ENCODE measurements around the gene LIX1L.

Gene LIX1L

DNA sequence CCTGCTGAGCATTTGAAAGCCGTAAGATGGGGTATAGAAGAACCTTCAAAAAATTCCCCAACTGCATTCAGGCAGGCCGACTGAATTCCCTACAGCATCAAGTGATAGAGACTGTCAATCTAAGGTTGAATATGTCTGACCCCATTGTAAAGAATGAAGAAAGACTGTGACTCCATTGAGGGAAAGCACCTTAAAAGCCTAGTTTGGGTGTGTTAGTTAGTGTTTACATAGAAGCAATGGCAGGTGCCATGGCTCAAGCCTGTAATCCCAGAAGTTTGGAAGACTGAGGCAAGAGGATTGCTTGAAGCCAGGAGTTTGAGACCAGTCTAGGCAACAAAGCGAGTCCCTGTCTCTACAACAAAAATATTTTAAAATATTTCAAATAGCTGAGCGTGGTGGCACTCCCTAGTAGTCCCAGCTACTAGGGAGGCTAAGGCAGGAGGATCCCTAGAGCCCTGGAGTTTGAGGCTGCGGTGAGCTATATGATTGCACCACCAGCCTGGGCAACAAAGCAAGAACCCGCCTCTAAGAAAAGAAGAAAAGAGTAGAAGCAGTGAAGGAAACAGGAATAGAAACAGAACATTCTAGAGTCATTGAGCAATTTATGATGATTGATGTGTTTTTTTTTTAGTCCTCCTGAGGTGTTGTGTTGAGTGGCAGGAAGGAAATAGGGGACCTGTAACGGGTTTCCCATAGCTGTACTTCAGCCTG lies 22.1 kb upstream of the LIX1L start:
- no peak overlapping the region for H3K27ac Mint-ChIP-seq
- H3K4me1 Mint-ChIP-seq: peaks cover 12% of the 10 kb centered on the region
- DNase-seq: peak; percentile 55
- CTCF ChIA-PET: interaction anchor here (1.1 to 7.2 kb wide), 13 partner anchors 13 to 134 kb away, joined by 4 to 154 read pairs (median 13); partner anchors contain the start of genes ANKRD34A, LIX1L, NUDT17 and POLR3GL
- no peaks in the 10 kb centered on the region for H3K9me3 Mint-ChIP-seq
- H3K4me3 Mint-ChIP-seq: no peak overlapping the region
- no peaks in the 10 kb centered on the region for H3K27me3 Mint-ChIP-seq
- H3K36me3 Mint-ChIP-seq: peaks cover 15% of the 10 kb centered on the region

DNA sequence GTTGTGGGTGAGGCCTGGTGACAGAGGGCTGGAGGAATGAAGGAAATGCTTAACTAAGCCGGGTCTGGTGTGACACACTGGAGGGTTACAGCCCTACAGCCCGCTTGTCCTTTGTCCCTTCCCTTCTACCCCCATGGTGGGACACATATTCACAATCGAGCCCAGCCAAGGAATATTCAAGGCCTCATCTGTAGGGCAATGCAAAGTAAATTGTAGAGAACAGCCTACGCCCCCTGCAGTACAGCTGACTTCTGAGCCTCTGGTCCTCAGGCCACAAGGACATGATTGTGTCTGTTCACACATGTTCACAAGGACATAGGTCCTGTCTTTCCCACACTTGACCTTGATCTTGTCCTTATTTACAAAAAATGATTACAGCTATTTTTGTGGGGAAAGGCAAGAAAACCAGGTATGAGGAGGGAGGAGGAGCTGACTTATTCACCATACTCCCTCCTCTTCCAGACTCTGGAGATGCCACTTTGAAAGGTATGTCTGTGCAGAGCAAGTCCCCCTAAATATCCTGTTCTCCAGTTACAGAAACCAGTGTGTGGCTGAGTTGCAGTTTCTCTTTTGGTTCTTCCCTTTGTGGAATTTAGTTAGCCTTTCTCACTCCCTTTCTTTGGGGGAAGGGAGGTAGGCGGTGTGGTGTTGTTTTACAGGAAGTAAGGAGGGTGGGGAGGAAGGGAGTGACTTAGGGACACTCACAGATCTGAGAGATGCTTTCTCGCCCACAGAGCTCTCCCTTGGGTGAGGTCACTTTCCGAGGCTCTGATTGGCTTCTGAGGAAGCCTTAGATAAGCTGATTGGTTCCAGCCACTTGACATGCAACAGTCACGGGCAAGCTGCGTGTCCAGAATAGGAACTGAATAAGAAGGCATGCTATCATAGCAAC lies 21.3 kb upstream of the LIX1L start:
- H3K27me3 Mint-ChIP-seq: no peaks in the 10 kb centered on the region
- DNase-seq: peak; percentile 91
- CTCF ChIA-PET: interaction anchor here (0.8 to 7.2 kb wide), 16 partner anchors 12 to 134 kb away, joined by 3 to 154 read pairs (median 8); partner anchors contain the start of genes ANKRD34A, ITGA10, LIX1L and NUDT17
- H3K4me3 Mint-ChIP-seq: no peak overlapping the region
- peaks cover 12% of the 10 kb centered on the region for H3K4me1 Mint-ChIP-seq
- peaks cover 16% of the 10 kb centered on the region for H3K36me3 Mint-ChIP-seq
- no peak overlapping the region for H3K27ac Mint-ChIP-seq
- no peaks in the 10 kb centered on the region for H3K9me3 Mint-ChIP-seq

DNA sequence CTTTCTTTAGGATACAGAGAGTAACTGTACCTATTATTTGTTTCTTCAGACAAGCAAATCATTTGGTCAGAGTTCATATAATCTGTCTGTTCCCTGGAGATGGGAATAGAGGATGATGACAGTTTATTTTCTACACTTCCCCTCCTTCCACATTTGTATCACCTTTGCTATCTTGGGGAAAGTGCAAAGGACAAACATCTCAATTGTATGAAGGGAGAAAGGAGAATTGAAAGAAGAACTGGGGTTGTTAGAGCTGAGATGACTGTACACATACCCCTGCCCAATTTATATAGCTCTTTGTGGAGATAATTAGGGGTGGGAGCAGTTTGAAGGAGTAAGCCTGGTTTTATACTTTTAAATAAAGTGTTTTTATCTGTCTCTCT lies 20.6 kb upstream of the LIX1L start:
- Mint-ChIP-seq H3K4me1 (peaks cover 13% of the 10 kb centered on the region), H3K9me3 (no peaks in the 10 kb centered on the region), H3K4me3 (no peak overlapping the region), H3K27me3 (no peaks in the 10 kb centered on the region), H3K36me3 (peaks cover 16% of the 10 kb centered on the region), H3K27ac (no peak overlapping the region)
- no peak for DNase-seq
- CTCF ChIA-PET: interaction anchor here (0.8 to 7.2 kb wide), 16 partner anchors 11 to 133 kb away, joined by 3 to 154 read pairs (median 8); partner anchors contain the start of genes ANKRD34A, ITGA10, LIX1L and NUDT17

DNA sequence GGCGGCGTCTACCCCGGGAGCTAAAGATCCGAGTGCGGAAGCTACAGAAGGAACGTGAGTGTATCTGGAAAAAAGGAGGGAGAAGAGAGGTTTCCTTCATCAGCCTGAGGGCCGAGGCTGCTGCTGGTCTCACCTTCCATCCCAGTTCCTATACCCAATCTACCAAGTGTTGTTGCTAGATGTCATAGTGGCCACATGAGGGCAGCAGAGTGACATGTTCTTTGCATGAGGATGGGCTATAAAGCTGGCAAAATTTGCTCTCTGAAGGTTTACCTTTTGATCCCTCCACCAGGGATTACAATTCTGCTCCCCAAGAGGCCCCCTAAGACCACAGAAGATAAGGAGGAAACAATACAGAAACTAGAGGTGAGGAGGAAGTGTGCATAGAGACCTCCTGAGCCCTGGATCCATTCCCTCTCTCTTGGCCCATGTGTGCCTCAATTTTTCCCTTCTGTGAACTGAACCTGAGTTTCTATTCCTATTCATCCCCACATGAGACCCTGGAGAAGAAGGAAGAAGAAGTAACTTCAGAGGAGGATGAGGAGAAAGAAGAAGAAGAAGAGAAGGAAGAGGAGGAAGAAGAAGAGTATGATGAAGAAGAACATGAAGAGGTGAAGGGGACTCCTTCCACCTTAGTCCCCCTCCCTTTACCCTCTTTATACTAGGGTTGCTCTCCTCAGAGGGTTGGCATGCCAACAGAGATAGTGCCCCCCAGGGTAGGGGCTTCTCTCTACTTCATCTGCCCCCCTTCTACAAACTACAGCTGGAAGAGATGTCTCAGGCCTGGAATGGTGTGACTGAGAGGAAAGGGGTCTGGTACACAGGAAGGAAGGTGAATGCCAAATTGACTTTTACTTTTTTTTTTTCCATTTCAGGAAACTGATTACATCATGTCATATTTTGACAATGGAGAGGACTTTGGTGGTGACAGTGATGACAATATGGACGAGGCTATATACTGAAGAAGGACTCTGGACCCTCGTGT lies 20.0 kb upstream of the LIX1L start:
- Mint-ChIP-seq H3K27ac (no peak overlapping the region), H3K4me1 (peaks cover 17% of the 10 kb centered on the region), H3K4me3 (no peak overlapping the region), H3K36me3 (peaks cover 18% of the 10 kb centered on the region), H3K27me3 (no peaks in the 10 kb centered on the region), H3K9me3 (no peaks in the 10 kb centered on the region)
- peak; percentile 86 for DNase-seq
- CTCF ChIA-PET: interaction anchor here (0.8 to 7.2 kb wide), 24 partner anchors 10 to 132 kb away, joined by 3 to 154 read pairs (median 4); partner anchors contain the start of genes ANKRD34A, HJV, ITGA10 and LIX1L

DNA sequence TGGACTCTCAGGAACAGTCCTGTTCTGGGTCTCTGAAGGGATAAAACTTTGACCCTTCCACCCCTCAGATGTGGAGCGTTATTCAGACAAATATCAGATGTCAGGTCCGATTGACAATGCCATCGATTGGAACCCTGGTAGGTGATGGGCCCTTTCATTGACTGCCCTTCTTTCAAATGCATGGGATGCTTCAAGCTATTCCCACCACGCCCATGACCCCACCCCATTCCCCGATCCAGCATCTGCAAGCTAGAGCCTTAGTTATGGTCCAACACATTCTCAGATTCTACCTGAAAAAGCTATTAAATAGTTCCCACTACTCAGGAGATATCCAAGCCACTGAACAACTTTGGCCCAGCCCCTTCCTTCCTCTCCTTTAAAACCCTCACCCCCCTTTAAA lies 19.2 kb upstream of the LIX1L start:
- no peaks in the 10 kb centered on the region for H3K9me3 Mint-ChIP-seq
- H3K27me3 Mint-ChIP-seq: no peaks in the 10 kb centered on the region
- CTCF ChIA-PET: interaction anchor here (0.8 to 7.2 kb wide), 17 partner anchors 12 to 131 kb away, joined by 3 to 154 read pairs (median 5); partner anchors contain the start of genes ANKRD34A, HJV, LIX1L and NUDT17
- DNase-seq: no peak
- peaks cover 17% of the 10 kb centered on the region for H3K4me1 Mint-ChIP-seq
- H3K36me3 Mint-ChIP-seq: peaks cover 16% of the 10 kb centered on the region
- no peak overlapping the region for H3K27ac Mint-ChIP-seq
- H3K4me3 Mint-ChIP-seq: no peak overlapping the region

DNA sequence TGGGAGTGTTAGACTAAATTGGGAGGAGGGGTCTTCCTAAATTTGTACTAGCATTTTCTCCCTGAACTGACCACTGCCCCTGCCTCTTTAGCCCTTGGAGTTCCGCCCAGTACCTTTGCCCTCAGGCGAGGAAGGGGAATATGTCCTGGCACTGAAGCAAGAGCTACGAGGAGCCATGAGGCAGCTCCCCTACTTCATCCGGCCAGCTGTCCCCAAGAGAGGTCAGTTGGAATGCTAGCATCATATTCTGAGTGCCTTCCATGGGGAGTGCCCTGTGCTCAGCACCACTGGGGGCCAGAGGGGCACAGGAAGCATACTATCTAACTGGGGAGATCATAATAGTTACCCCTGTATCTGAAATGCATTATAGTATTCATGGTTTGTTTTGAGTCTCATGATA lies 17.4 kb upstream of the LIX1L start:
- Mint-ChIP-seq H3K36me3 (peaks cover 19% of the 10 kb centered on the region), H3K27ac (peak overlapping the region; percentile 37), H3K9me3 (no peaks in the 10 kb centered on the region), H3K27me3 (no peaks in the 10 kb centered on the region), H3K4me3 (no peak overlapping the region), H3K4me1 (peaks cover 20% of the 10 kb centered on the region)
- DNase-seq: no peak
- CTCF ChIA-PET: interaction anchor here (1.0 kb wide), 1 partner anchor 13 kb away, joined by 3 read pairs; no protein-coding TSS in a partner anchor

DNA sequence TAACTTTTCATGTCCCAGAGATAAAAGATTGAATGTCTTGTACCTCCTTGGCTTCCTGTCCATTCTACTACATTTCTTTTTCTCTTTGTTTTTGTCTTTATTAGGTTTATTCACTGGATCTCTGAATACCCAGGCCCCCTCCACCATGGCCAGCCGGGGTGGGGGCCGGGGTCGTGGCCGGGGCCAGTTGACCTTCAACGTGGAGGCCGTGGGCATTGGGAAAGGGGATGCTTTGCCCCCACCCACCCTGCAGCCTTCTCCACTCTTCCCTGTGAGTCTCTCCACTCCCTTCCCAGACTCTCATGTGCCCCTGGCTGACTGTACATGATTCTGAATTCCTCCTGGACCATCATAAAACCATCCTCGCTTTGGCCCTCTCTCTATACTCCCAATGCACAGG lies 16.9 kb upstream of the LIX1L start:
- no peak for DNase-seq
- H3K27ac Mint-ChIP-seq: no peak overlapping the region
- H3K36me3 Mint-ChIP-seq: peaks cover 22% of the 10 kb centered on the region
- no peak overlapping the region for H3K4me3 Mint-ChIP-seq
- H3K27me3 Mint-ChIP-seq: no peaks in the 10 kb centered on the region
- H3K4me1 Mint-ChIP-seq: peaks cover 20% of the 10 kb centered on the region
- CTCF ChIA-PET: interaction anchor here (1.0 kb wide), 1 partner anchor 12 kb away, joined by 3 read pairs; no protein-coding TSS in a partner anchor
- no peaks in the 10 kb centered on the region for H3K9me3 Mint-ChIP-seq

DNA sequence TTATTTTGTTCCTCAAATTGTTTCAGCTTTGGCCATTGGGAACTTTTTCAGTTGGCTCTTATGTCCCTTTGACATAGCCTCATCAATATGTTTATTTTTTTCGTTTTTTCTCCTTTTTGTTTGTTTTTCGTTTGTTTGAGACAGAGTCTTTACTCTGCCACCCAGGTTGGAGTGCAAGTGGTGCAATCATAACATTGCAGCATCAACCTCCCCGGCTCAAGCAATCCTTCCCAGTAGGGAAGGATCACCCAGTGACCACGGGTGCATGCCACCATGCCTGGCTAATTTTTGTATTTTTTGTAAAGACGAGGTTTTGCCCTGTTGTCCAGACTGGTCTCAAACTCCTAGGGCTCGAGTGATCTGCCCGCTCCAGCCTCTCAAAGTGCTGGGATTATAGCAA lies 14.8 kb upstream of the LIX1L start:
- no peak overlapping the region for H3K27ac Mint-ChIP-seq
- no peak overlapping the region for H3K4me3 Mint-ChIP-seq
- peaks cover 3% of the 10 kb centered on the region for H3K9me3 Mint-ChIP-seq
- no peak for DNase-seq
- peaks cover 20% of the 10 kb centered on the region for H3K36me3 Mint-ChIP-seq
- CTCF ChIA-PET: interaction anchor here (1.2 to 1.5 kb wide), 3 partner anchors 36 to 80 kb away, joined by 3 to 4 read pairs (median 3); no protein-coding TSS in a partner anchor
- peaks cover 23% of the 10 kb centered on the region for H3K4me1 Mint-ChIP-seq
- no peaks in the 10 kb centered on the region for H3K27me3 Mint-ChIP-seq

DNA sequence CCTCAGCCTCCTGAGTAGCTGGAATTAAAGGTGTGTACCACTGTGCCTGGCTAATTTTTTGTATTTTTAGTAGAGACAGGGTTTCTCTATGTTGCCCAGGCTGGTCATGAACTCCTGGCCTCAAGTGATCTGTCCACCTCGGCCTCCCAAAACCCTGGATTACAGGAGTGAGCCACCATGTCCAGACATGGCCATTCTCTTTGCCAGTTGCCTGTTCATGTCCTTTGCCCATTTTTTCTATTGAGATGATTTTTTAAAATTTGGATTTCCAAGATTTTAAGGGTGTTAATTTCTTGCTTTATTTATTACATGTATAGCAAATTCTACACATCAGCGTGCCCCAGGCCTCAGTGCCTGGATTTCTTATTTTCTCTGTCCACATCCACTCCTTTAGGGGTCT lies 9.5 kb upstream of the LIX1L start:
- H3K27me3 Mint-ChIP-seq: no peaks in the 10 kb centered on the region
- CTCF ChIA-PET: interaction anchor here (0.7 to 1.6 kb wide), 5 partner anchors 11 to 76 kb away, joined by 3 to 4 read pairs (median 3); partner anchors contain the start of gene PEX11B
- no peak for DNase-seq
- peaks cover 24% of the 10 kb centered on the region for H3K36me3 Mint-ChIP-seq
- H3K4me3 Mint-ChIP-seq: no peak overlapping the region
- peaks cover 11% of the 10 kb centered on the region for H3K9me3 Mint-ChIP-seq
- peaks cover 33% of the 10 kb centered on the region for H3K4me1 Mint-ChIP-seq
- no peak overlapping the region for H3K27ac Mint-ChIP-seq

DNA sequence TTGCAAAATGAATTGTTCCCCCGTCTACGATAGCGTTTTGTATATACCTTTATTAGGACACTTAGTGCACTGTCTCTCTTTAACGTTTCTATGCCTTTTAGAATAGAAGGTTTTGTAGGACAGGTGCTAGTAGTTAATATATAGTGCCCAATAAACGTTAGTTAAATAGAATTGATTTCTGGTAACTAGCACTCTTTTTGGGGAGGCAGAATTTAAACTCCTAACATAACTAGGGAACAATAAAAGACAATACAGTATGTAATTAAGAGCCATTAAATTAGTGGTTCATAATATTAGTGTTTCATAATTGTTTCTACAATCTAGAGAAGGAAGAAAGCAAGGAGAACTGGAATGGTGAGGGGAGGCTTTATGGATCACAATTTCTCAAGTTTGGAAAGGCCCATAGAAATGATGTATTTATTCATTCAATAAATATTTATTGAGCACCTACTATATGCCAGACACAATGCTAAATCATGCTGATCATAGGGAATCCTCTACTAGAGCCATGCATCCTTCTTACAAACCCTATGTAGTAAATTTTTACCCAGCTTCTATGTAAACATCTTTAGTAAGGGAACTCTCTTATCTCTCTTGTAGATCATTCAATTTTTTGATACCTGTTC lies 7.4 kb upstream of the LIX1L start:
- Mint-ChIP-seq H3K27ac (peak overlapping the region; percentile 93), H3K4me1 (peaks cover 46% of the 10 kb centered on the region)

DNA sequence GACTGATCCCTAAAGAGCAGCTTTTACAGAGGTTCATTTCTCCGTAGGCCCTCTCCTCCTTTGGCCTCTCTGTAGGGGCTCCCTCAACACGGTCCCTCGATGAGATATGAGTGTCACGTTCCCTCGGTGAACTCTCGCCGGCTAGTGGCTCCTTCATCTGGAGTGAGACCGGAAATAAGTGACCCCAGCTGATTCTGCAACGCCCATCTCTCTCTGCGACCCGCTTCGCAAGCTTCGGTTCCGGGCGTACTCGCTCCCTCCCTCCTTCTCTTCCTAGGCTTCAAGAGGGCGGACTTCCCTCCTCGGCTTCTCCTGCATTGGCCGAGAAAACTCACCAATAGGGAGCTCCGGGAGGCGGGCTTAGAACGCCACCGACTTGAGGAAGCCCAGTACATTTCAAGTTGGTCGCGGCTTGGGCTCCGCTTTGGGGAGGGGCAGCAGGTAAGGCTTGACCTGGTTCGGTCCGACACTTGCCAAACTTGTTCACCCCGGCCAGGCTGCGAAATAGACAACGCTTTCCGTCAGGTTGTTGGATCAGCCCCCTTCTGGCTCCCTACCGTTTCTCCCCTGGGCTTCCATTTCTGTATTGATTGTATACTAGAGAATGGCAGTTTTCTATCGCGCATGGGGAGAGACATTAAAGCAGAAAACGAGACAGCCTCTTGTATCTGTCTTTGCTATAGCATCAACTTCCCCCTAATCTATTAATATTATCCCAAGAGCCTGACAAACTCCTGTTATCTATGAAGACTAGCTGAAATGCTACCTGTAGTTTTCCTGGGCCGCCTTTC lies 6.7 kb upstream of the LIX1L start, which contains the start of the genes ANKRD34A and POLR3GL:
ANKRD34A (minus strand) TSS at position 248 of the 791 bp plus-strand sequence. CDS start 2,816 bp downstream, outside the sequence.
POLR3GL (plus strand) TSS at position 363 of the 791 bp plus-strand sequence. CDS start 10,176 bp downstream, outside the sequence.
- CTCF ChIA-PET: interaction anchor here (0.6 to 4.0 kb wide), 9 partner anchors 14 to 118 kb away, joined by 3 to 29 read pairs (median 5); partner anchors contain the start of genes NUDT17, PIAS3 and RBM8A
- H3K4me1 Mint-ChIP-seq: peaks cover 53% of the 10 kb centered on the region
- H3K36me3 Mint-ChIP-seq: peaks cover 18% of the 10 kb centered on the region
- H3K4me3 Mint-ChIP-seq: peak within 1 kb of the TSS; percentile 87
- H3K27me3 Mint-ChIP-seq: peaks cover 25% of the 10 kb centered on the region
- peak; percentile 97 for DNase-seq
- H3K27ac Mint-ChIP-seq: peak within 1 kb of the TSS; percentile 93
- peaks cover 11% of the 10 kb centered on the region for H3K9me3 Mint-ChIP-seq

More for the DNA sequence above, 7.4 kb upstream of the LIX1L start:
- H3K4me3 Mint-ChIP-seq: peak overlapping the region; percentile 87
- peaks cover 19% of the 10 kb centered on the region for H3K27me3 Mint-ChIP-seq
- H3K9me3 Mint-ChIP-seq: peaks cover 11% of the 10 kb centered on the region
- CTCF ChIA-PET: interaction anchor here (1.3 to 4.0 kb wide), 5 partner anchors 13 to 118 kb away, joined by 3 to 29 read pairs (median 5); partner anchors contain the start of genes NUDT17 and PIAS3
- peaks cover 21% of the 10 kb centered on the region for H3K36me3 Mint-ChIP-seq
- no peak for DNase-seq
